Subcutaneous abdominal adipose tissue (tissue), 5 donors: ENCODE data around the gene RCOR2.
"Not testable (repeated sequence)": the region's sequence is repeated elsewhere in the genome, so short reads cannot be mapped to it uniquely, and the experiment has no call there.

Source experiments
- H3K27ac ChIP-seq: one replicate; pipeline ENCODE4 v1.7.0; 2013; ENCODE audit warnings: low read depth, mild to moderate bottlenecking, inconsistent platforms, low read length, moderate library complexity
- H3K27me3 ChIP-seq, 5 donors: one replicate each; pipeline ENCODE4 v1.7.0; 2013; ENCODE audit warnings: low read length in 5 of 5, inconsistent platforms in 1 of 5; ENCODE audit not compliant: control insufficient read depth in 5 of 5, insufficient read depth in 4 of 5
- H3K36me3 ChIP-seq, 5 donors: one replicate each; pipeline ENCODE4 v1.7.0; 2013; ENCODE audit warnings: low read length in 5 of 5; ENCODE audit not compliant: control insufficient read depth in 5 of 5, insufficient read depth in 5 of 5
- H3K4me1 ChIP-seq, 5 donors: one replicate each; pipeline ENCODE4 v1.7.0; 2013; ENCODE audit warnings: low read length in 5 of 5, mild to moderate bottlenecking in 3 of 5, moderate library complexity in 1 of 5; ENCODE audit not compliant: control insufficient read depth in 5 of 5, insufficient read depth in 5 of 5
- H3K4me3 ChIP-seq, 5 donors: one replicate each; pipeline ENCODE4 v1.7.0; 2013; ENCODE audit warnings: low read length in 5 of 5, low read depth in 1 of 5
- H3K9ac ChIP-seq, 5 donors: one replicate each; pipeline ENCODE4 v1.7.0; 2013; ENCODE audit warnings: low read length in 5 of 5, mild to moderate bottlenecking in 4 of 5, moderate library complexity in 3 of 5
- H3K9me3 ChIP-seq, 5 donors: one replicate each; pipeline ENCODE4 v1.7.0; 2013; ENCODE audit warnings: low read length in 5 of 5; ENCODE audit not compliant: control insufficient read depth in 5 of 5
- donor health status: healthy.
- donor health status: healthy.
- donor health status: healthy.
- donor health status: healthy.
- donor health status: healthy.

The RCOR2 gene

DNA sequence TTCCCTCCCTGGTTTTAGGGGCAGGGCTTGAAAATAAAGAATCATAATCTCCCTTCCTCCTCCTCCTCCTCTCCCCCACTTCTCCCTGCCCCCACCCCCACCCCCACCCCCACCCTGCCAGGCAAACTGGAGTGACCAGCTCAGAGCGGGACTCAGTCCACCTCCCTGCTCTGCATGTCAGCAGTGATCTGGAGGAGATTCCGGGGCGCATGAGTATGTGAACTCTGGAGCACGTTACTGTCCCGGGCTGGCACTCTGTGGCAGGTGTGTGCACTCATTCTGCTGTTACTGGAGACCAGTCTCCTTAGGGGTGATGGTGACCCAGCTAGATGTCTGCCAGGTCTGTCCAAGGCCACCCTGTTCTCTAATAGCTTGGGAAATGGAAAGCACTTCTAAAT, 44.2 kb downstream of the RCOR2 start:
- H3K27me3 ChIP-seq = no peaks in the 10 kb centered on the region
- H3K4me1 ChIP-seq = peaks cover 23 to 67% (median 64%) of the 10 kb centered on the region in 5 donors
- peak overlapping the region; percentile 77 for H3K27ac ChIP-seq
- no peak overlapping the region for H3K4me3 ChIP-seq
- no peak overlapping the region for H3K9ac ChIP-seq
- H3K9me3 ChIP-seq = no peaks in the 10 kb centered on the region
- H3K36me3 ChIP-seq = peaks cover 0 to 6% (median 0%) of the 10 kb centered on the region in 5 donors

GRCh38 chr11:63871962-63872799, 44.8 kb downstream of the RCOR2 start:
- peak overlapping the region; percentile 77 for H3K27ac ChIP-seq
- no peaks in the 10 kb centered on the region for H3K27me3 ChIP-seq
- H3K4me1 ChIP-seq = peaks cover 23 to 67% (median 64%) of the 10 kb centered on the region in 5 donors
- peak overlapping the region in 3 of 5 donors; percentile 3 to 42 (median 11) for H3K4me3 ChIP-seq
- peak overlapping the region in 2 of 5 donors; percentile 51 to 54 for H3K9ac ChIP-seq
- H3K9me3 ChIP-seq = no peaks in the 10 kb centered on the region
- peaks cover 0 to 7% (median 0%) of the 10 kb centered on the region in 5 donors for H3K36me3 ChIP-seq

DNA sequence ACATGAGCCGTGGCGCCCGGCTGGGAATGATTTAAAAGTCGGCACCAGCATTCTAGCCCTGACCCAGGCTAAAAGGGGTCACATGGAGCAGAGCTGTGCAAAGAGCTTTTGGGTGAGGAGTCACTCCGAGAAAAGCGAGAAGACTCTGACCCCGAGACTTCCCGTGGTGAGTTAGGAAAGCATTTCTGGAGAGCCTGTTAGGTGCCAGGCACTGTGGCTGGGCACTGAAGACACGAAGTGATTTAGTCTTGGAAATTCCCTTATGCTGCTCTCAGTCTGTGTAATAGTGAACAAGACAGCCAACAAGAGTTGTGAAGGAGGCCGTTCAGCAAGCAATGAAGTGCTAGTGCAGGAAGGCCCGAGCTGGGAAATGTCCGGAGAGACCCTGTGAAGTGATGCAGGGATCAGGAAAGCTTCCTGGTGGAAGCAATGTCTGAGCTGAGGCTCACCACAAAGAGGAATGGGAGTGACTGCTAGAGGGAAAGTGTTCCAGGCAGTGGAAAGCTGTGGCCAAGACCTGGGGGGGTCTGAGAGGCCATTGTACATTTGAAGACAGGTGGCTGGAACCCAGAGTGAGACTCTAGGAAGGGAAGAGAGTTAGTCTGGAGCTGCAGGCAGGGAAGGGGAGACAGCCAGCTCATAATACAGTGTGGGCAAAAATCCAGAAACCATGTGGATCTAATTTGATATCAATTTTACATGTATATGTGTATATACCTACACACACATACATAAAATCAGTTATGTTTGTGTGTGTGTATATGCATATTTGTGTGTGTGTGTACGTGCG, 46.4 kb downstream of the RCOR2 start:
- H3K27me3 ChIP-seq = no peaks in the 10 kb centered on the region
- H3K36me3 ChIP-seq = peaks cover 0 to 3% (median under 1%) of the 10 kb centered on the region in 5 donors
- H3K9me3 ChIP-seq = no peaks in the 10 kb centered on the region
- no peak overlapping the region for H3K4me3 ChIP-seq
- H3K27ac ChIP-seq = peak overlapping the region; percentile 77
- H3K9ac ChIP-seq = peak overlapping the region in 2 of 5 donors; percentile 49 to 66
- peaks cover 23 to 78% (median 74%) of the 10 kb centered on the region in 5 donors for H3K4me1 ChIP-seq

- H3K4me3 ChIP-seq = peak overlapping the region in 1 of 5 donors; percentile 17
- peaks cover 0 to 3% (median 0%) of the 10 kb centered on the region in 5 donors for H3K36me3 ChIP-seq
- H3K27ac ChIP-seq = peak overlapping the region; percentile 77
- H3K27me3 ChIP-seq = no peaks in the 10 kb centered on the region
- no peaks in the 10 kb centered on the region for H3K9me3 ChIP-seq
- peak overlapping the region in 3 of 5 donors; percentile 48 to 66 (median 54) for H3K9ac ChIP-seq
- peaks cover 23 to 78% (median 75%) of the 10 kb centered on the region in 5 donors for H3K4me1 ChIP-seq
These were observed 47.3 kb downstream of the RCOR2 start for GRCh38 chr11:63869683-63870082.

GRCh38 chr11:63869171-63869591, 47.8 kb downstream of the RCOR2 start:
- Histone ChIP-seq H3K4me3 (no peak overlapping the region), H3K27me3 (no peaks in the 10 kb centered on the region), H3K4me1 (peaks cover 23 to 73% (median 70%) of the 10 kb centered on the region in 5 donors), H3K9ac (peak overlapping the region in 3 of 5 donors; percentile 5 to 54 (median 48)), H3K9me3 (no peaks in the 10 kb centered on the region), H3K36me3 (peaks cover 0 to 3% (median 0%) of the 10 kb centered on the region in 5 donors), H3K27ac (peak overlapping the region; percentile 77)

- H3K4me1 ChIP-seq = peaks cover 21 to 67% (median 66%) of the 10 kb centered on the region in 5 donors
- no peaks in the 10 kb centered on the region for H3K9me3 ChIP-seq
- H3K36me3 ChIP-seq = peaks cover 0 to 3% (median 0%) of the 10 kb centered on the region in 5 donors
- peak overlapping the region in 1 of 5 donors; percentile 34 for H3K9ac ChIP-seq
- H3K27me3 ChIP-seq = no peaks in the 10 kb centered on the region
- peak overlapping the region; percentile 44 for H3K27ac ChIP-seq
- H3K4me3 ChIP-seq = no peak overlapping the region
These were observed 48.4 kb downstream of the RCOR2 start for GRCh38 chr11:63868399-63869064.

DNA sequence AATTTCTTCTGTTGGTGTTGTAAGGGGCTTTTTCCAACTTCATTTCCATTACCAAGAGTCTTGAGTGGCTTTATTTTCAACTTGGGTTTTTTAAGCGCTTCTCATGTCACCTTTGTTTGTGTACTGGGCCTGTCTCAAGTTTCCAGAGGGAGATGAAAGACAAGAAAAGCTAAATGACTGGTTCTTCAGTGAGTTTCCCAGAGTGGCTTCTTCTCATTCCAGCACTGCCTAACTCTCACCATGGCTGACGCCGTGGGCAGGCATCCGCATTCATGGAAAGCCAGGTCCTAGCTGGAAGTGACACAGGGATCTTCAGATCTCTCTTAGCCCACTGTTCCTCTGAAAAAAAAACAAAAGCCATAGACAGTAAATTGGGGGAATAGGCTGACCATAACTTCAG, 49.5 kb downstream of the RCOR2 start:
- Histone ChIP-seq H3K4me1 (peaks cover 23 to 63% (median 61%) of the 10 kb centered on the region in 5 donors), H3K9me3 (no peaks in the 10 kb centered on the region), H3K27ac (peak overlapping the region; percentile 44), H3K9ac (peak overlapping the region in 1 of 5 donors; percentile 41), H3K36me3 (peaks cover 0 to 8% (median 3%) of the 10 kb centered on the region in 5 donors), H3K27me3 (no peaks in the 10 kb centered on the region), H3K4me3 (no peak overlapping the region)

GRCh38 chr11:63866211-63866610, 50.8 kb downstream of the RCOR2 start:
- Histone ChIP-seq H3K4me3 (no peak overlapping the region), H3K36me3 (peaks cover 0 to 14% (median 8%) of the 10 kb centered on the region in 5 donors), H3K27ac (peak overlapping the region; percentile 5), H3K9ac (peak overlapping the region in 1 of 5 donors; percentile 26), H3K27me3 (no peaks in the 10 kb centered on the region), H3K4me1 (peaks cover 17 to 51% (median 48%) of the 10 kb centered on the region in 5 donors), H3K9me3 (no peaks in the 10 kb centered on the region)

- not testable (repeated sequence) for H3K9ac ChIP-seq, H3K9me3 ChIP-seq, H3K27me3 ChIP-seq, H3K27ac ChIP-seq, H3K4me3 ChIP-seq
- H3K36me3 ChIP-seq = peaks cover 0 to 14% (median 8%) of the 10 kb centered on the region in 5 donors
- H3K4me1 ChIP-seq = peaks cover 7 to 32% (median 31%) of the 10 kb centered on the region in 5 donors
These were observed 53.3 kb downstream of the RCOR2 start for GRCh38 chr11:63863620-63864019.
